ENCODE measurements around the gene SMNDC1.
"Not testable (repeated sequence)": the region's sequence is repeated elsewhere in the genome, so short reads cannot be mapped to it uniquely, and the experiment has no call there.

Gene SMNDC1

DNA sequence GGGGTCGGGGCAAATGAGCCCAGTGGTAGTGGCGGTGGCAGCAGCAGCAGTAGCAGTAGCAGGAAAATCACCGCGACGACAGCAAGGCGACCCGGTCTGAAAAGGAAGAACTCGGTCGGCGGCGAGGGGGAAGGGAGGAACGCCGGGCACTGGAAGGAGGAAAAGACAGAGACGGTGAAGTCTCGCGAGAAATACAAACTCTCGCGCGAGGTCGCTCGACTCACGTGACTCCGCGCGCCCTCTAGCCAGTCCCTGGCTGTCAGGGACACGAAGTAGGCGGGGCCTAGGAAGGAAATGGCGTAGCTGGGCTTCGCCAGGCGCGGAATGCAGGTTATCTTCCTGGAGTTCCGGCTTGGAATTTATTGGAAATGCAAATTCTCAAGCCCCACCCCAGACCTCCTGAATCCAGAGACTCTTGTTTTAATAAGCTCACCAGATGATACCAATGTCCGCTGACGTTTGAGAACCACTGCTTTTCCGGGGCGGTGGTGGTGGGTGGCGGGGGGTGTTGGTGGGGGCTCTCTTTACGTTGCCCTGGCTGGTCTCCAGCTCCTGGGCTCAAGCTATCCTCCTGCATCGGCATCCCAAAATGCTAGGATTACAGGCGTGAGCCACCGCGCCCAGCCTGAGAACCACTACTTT is at the start of gene SMNDC1:
TSS of gene SMNDC1 (minus strand) at position 141 of the 642 bp plus-strand sequence. CDS start 1,333 bp downstream, outside the sequence.
- DNase-seq: peak; percentile 97

DNA sequence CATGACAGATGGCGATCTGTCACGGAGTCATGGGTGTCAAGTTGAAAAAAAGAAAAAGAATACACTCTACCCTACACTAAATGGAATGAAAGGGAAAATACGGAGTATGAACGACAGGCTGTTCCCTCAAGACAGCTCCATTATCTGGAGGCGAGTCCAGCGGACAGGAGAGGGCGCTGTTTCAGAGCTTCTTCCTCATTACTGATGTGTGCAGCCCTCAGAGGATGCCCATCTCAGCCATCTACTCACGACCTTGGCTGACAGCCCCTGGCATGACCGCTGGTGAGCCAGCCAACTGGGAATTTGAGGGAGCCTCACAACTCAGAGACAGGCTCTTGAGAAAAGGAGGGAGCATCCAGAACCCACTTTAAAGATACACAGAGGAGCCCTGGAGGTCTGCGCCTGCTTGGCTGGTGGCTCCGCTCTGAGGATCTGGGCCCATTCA is 49.6 kb upstream of the SMNDC1 start:
- DNase-seq: peak; percentile 80

DNA sequence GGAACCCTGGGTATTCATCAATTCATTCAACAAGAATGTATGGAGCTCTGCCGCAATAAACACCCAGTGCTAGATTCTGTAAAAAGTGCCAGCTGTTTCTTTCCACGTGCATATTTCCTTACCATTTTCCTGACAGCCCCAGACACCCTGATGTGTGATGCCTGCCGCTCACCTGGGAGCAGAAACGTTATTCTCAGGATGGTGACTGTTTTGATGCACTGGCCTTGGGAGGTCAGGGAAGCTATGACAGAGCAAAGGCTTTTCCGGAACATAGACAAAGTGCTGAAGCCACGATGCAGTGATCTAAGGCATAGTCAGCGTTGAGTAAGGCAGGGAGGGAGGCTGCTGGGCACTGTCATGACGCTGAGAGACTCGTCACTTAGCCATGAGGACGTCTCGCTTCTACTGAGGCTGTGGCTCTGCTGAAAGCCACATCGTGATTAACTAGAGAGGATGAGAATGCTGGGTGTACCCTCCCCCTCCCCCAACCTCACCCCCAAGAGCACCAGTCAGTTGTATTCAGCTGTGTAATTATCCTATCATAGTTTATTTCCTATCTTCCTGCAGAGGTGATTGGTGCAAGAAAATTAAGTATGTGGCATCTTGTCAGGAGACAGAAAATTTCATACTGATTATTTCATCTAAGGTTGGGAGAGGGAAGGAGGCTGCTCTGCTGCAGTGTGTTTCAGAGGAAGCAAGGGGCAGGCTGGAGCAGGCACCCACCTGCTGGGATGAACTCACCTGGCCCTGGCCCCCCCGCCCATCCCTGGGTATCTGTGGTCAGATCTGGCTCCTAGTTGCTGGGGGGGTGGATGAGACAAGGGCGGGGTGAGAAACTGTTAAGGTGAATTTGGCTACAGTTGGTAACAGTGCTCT is 48.8 kb upstream of the SMNDC1 start:
- DNase-seq: peak; percentile 75

- no peak for DNase-seq
These were observed 48.2 kb upstream of the SMNDC1 start for GRCh38 chr10:110352930-110353243.

DNA sequence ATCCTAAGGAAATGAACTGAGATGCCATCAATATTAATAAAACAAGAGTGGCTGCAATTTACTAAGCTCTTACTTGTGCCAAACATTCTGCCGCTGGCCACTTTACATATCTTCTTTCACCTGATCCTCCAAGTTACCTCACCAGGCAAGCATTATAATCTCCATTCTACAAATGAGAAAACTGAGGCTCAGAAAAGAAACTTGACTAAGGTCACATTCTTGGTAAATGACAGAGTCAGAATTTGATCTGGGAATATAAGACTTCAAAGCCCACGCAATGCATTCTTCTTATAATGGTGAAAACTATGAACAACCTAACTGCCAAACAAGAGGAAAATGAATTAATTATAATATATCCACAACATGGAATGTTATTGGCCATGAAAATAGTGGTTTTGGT is 46.1 kb upstream of the SMNDC1 start:
- DNase-seq: no peak

GRCh38 chr10:110349831-110350230 is 45.1 kb upstream of the SMNDC1 start:
- no peak for DNase-seq

GRCh38 chr10:110349386-110349785 is 44.7 kb upstream of the SMNDC1 start:
- DNase-seq: no peak

GRCh38 chr10:110348336-110348735 is 43.6 kb upstream of the SMNDC1 start:
- DNase-seq: no peak

GRCh38 chr10:110346914-110347313 is 42.2 kb upstream of the SMNDC1 start:
- DNase-seq: no peak

DNA sequence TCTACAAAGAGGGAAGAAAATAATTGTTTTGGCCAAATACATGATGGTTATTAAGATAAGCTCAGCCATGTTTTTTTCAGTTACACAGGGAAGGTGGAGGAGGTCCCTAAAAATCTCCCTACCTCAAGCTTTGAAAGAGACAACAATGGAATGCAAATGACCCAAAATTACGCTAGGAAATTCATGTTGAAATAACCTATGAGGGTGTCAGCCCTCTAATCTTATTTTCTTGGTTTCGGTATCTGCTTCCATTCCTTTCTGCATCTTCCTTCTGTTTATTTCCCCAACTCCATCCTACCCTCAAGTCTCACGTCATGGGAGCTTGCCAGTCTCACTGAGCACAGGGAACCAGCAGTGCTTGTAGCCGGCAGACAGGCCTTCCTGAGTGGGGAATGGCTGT is 40.6 kb upstream of the SMNDC1 start:
- no peak for DNase-seq

DNA sequence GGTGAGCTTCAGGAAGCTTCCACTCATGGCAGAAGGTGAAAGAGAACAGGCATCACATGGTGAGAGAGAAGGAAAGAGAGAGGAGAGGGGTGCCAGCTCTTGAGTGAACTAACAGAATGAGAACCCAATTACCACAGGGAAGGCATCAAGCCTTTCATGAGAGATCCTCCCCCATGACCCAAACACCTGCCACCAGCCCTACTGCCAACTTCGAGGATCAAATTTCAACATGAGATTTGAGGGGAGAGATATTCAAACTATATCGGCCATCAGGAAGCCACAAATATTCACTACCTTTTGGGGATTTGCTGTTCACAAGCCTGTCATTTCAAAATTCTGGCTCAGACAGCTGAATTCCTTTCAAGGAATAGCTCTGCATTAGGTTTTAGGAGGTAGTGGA is 39.9 kb upstream of the SMNDC1 start:
- no peak for DNase-seq

GRCh38 chr10:110343947-110344346 is 39.2 kb upstream of the SMNDC1 start:
- no peak for DNase-seq

DNA sequence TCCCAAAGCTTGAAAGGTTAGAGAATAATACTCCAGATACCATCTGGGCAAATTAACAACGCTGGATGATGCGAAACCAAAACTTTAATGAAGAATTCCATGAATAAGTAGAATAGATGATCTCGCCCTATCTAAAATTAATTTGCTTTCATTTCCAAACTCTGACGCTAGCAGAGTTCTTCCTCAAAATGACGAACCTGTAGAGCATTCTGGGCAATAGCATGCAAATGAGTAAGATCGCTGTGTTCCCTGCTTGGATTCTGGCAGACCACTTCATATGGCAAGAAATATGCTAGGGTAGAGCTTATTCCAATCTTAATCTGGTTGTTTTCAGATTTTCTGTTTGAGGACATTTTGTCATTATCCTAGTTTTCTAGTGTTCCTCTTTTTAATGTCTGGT is 36.1 kb upstream of the SMNDC1 start:
- DNase-seq: no peak

GRCh38 chr10:110340122-110340521 is 35.4 kb upstream of the SMNDC1 start:
- no peak for DNase-seq

GRCh38 chr10:110337906-110338305 is 33.2 kb upstream of the SMNDC1 start:
- DNase-seq: no peak

DNA sequence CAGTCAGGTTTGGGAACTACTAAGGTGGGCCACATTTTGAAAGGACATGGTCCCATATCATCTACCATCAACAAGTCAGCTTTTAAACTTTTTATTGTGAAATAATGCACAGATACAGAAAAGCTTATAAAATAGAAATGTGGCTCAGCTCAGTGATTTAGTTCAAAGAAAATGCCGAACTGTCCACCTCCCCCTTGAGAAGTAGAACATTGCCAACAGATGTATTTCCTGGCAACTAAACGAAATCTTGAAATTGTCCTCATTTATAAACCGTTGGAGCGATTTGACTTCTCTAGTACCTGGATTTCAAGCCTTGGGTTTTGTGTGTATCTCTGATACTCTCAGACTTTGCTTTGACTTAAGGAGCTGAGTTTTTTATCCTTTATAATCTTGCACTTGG is 32.7 kb upstream of the SMNDC1 start:
- DNase-seq: no peak

DNA sequence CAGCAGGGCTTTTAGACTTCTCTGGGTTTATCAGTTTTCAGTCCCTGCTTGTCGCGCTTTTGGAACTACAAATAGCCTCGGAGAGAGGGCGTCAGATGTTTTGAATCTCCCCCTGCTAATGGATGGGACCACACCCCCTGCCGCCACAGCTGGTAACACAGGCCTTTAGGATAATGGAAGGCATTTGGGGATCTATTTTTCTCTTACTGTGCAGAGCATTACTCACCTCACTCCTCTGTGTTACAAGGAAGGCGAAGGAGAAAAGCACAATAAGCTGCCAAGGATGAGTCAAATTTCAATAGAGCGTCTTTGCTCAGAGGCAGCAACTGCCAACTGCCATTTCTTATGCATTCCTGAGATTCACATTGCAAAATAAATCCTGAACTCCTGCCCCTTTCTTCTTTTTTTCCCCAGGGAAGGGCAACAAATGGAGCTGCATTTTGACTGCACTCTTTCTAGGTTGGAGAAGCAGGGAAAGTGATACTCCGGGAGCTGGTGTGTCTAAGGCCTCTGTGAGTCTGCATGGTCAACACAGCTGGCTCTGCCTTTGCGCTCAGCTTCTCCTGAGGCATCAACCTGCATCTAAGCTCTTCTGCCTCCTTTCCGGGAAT is 31.5 kb upstream of the SMNDC1 start:
- DNase-seq: peak; percentile 92

GRCh38 chr10:110335314-110336064 is 30.8 kb upstream of the SMNDC1 start:
- DNase-seq: no peak

- DNase-seq: no peak
These were observed 29.4 kb upstream of the SMNDC1 start for GRCh38 chr10:110334061-110334656.

DNA sequence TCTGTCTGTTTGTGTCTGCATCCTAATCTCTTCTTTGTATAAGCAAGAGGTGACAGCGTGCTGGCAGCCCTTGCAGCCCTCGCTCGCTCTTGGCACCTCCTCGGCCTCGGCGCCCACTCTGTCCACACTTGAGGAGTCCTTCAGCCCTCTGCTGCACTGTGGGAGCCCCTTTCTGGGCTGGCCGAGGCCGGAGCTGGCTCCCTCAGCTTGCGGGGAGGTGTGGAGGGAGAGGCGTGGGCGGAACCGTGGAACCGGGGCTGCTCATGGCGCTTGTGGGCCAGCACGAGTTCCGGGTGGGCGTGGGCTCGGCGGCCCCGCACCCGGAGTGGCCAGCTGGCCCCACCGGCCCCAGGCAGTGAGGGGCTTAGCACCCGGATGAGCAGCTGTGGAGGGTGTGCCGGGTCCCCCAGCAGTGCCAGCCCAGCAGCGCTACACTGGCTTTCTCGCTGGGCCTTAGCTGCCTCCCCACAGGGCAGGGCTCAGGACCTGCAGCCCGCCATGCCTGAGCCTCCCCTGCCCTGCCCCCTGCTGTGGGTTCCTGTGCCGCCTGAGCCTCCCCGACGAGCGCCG is 26.6 kb upstream of the SMNDC1 start:
- DNase-seq: not testable (repeated sequence)

DNA sequence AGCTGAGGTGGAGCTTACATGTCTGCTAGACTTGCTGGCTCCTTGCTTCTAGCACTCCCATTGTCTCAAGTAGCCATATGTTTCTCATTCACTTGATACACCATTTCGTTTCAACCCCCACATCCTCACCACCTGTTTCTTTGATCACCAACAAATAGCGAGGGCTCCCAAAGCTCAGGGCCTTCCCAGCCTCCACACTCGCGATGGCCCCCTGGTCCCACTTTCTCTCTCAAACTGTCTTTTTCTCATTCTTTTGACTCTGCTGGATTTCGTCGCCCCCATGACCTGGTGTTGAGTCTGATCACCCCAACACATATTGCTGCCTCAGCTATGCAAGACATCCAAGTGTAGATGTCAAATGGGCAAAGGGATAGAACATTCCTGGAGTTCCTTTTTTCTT is 26.0 kb upstream of the SMNDC1 start:
- DNase-seq: no peak

GRCh38 chr10:110327262-110327914 is 22.7 kb upstream of the SMNDC1 start:
- no peak for DNase-seq

Measured in NCI-H226 (cell line).